ENCODE measurements around the gene UGT1A5. TPM values are rescaled to one million over a fixed set of nuclear protein-coding genes. Genes with fewer than 3 reads are reported as not detected.

The UGT1A5 gene
- total RNA-seq, 2 experiments from 2014 or later, result not detected

DNA sequence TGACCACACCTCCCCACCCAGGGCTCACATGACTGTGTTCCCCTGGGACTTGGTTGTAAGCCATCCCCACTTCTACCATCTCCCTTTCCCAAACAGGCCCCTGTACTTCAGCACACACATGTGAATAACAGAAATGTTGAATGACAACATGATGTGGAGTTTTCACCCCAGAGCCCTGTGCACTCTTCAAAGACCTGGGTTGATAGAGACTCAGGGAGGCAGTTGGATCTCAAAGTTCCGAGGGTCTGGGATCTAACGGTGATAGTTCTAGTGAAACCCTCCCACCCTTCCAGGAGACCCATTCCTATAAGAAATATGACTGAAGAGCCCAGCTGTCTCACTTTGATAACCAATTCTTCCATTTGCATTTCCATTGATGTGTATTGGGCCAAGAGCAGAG lies 65.3 kb downstream of the UGT1A5 start, which contains the start of gene MROH2A:
MROH2A (plus strand) TSS at position 301 of the 400 bp plus-strand sequence. CDS start 1,029 bp downstream, outside the sequence.
- POLR2A ChIA-PET, result no interaction called here
- Mint-ChIP-seq H3K27me3 (peaks cover 16% of the 10 kb centered on the region), H3K27ac (no peak within 1 kb of the TSS), H3K9me3 (peaks cover 4% of the 10 kb centered on the region), H3K4me3 (no peak within 1 kb of the TSS), H3K4me1 (ENCODE audit: low read depth) (no peaks in the 10 kb centered on the region), H3K36me3 (ENCODE audit: low read depth) (no peaks in the 10 kb centered on the region)
- CTCF ChIA-PET, result no interaction called here
- intact Hi-C loops (cut with micrococcal nuclease), result no loop called here
- ATAC-seq (no peak), DNase-seq (no peak)
- TF ChIP-seq, protein P1, sequence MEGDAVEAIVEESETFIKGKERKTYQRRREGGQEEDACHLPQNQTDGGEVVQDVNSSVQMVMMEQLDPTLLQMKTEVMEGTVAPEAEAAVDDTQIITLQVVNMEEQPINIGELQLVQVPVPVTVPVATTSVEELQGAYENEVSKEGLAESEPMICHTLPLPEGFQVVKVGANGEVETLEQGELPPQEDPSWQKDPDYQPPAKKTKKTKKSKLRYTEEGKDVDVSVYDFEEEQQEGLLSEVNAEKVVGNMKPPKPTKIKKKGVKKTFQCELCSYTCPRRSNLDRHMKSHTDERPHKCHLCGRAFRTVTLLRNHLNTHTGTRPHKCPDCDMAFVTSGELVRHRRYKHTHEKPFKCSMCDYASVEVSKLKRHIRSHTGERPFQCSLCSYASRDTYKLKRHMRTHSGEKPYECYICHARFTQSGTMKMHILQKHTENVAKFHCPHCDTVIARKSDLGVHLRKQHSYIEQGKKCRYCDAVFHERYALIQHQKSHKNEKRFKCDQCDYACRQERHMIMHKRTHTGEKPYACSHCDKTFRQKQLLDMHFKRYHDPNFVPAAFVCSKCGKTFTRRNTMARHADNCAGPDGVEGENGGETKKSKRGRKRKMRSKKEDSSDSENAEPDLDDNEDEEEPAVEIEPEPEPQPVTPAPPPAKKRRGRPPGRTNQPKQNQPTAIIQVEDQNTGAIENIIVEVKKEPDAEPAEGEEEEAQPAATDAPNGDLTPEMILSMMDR (IDR thresholded peaks at IDR 0.05), result no peak

DNA sequence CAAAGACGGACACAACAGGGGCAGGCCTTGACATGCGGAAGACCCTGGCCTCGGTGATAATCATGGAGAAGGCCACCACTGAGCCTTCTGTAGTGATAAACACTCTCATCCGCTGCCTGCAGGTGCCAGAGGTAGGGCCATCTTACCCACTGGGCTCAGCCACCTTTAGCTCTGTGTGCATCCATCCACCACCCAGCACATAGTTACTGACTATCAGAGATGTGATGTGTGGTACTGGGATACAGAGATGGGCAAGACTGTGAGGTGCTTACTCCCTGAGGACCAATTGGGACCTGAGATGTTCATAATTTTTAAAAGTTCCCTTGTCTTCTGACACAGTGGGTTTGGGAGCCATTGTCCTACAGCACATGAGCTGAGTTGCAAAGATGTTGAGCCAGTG lies 67.0 kb downstream of the UGT1A5 start:
- ChIA-PET POLR2A (no interaction called here), CTCF (no interaction called here)
- no peak for ATAC-seq
- H3K27ac Mint-ChIP-seq, result no peak overlapping the region
- no peak for DNase-seq
- H3K4me1 Mint-ChIP-seq (ENCODE audit: low read depth), result no peaks in the 10 kb centered on the region
- peaks cover 4% of the 10 kb centered on the region for H3K9me3 Mint-ChIP-seq
- peaks cover 17% of the 10 kb centered on the region for H3K27me3 Mint-ChIP-seq
- H3K36me3 Mint-ChIP-seq (ENCODE audit: low read depth), result no peaks in the 10 kb centered on the region
- H3K4me3 Mint-ChIP-seq, result no peak overlapping the region
- intact Hi-C loops (cut with micrococcal nuclease), result no loop called here
- TF ChIP-seq, protein P1 (IDR thresholded peaks at IDR 0.05), result no peak

DNA sequence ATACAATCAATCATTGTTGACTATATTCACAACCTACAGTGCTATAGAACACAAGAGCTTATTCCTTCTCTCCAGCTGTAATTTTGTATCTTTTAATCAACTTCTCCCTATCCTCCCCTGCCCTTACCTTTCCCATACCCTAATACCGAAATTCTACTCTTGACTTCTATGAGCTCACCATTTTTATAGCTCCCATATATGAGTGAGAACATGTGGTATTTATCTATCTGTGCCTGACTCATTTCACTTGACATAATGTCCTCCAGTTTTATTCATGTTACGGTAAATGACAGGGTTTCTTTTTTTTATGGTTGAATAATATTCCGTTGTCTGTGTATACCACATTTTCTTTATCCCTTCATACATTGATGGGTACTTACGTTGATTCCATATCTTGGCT lies 68.1 kb downstream of the UGT1A5 start:
- CTCF ChIA-PET, result no interaction called here
- TF ChIP-seq, protein P1 (IDR thresholded peaks at IDR 0.05), result no peak
- ATAC-seq, result no peak
- Mint-ChIP-seq H3K4me3 (no peak overlapping the region), H3K9me3 (peaks cover 4% of the 10 kb centered on the region), H3K36me3 (ENCODE audit: low read depth) (peaks cover 3% of the 10 kb centered on the region), H3K4me1 (ENCODE audit: low read depth) (no peaks in the 10 kb centered on the region), H3K27ac (no peak overlapping the region), H3K27me3 (peaks cover 17% of the 10 kb centered on the region)
- POLR2A ChIA-PET, result no interaction called here
- DNase-seq, result no peak
- intact Hi-C loops (cut with micrococcal nuclease), result no loop called here

DNA sequence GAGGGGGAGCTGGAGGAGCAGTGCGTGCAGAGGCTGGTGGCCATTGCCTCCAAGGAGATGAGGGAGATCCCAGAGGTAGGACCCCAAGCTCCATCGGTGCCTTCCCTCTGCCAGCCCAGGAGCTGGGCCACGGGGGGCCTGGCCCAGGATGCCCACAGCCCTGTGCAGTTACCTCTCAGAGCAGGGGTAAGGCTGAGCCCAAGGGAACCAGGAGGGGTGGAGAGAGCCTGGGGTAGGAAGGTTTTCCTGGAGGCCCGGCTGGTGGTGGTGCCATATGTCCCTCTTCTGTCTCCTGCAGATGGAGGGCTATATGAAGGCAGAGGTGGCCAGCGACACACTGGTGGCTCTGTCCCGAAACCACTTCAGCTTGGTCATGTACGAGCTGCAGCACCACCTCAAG lies 76.8 kb downstream of the UGT1A5 start:
- POLR2A ChIA-PET, result no interaction called here
- DNase-seq (no peak), ATAC-seq (no peak)
- no peak overlapping the region for H3K4me3 Mint-ChIP-seq
- TF ChIP-seq, protein P1 (IDR thresholded peaks at IDR 0.05), result no peak
- no peaks in the 10 kb centered on the region for H3K4me1 Mint-ChIP-seq (ENCODE audit: low read depth)
- peaks cover 3% of the 10 kb centered on the region for H3K9me3 Mint-ChIP-seq
- peaks cover 4% of the 10 kb centered on the region for H3K27me3 Mint-ChIP-seq
- intact Hi-C loops (cut with micrococcal nuclease), result no loop called here
- CTCF ChIA-PET, result no interaction called here
- peaks cover 3% of the 10 kb centered on the region for H3K36me3 Mint-ChIP-seq (ENCODE audit: low read depth)
- H3K27ac Mint-ChIP-seq, result no peak overlapping the region

DNA sequence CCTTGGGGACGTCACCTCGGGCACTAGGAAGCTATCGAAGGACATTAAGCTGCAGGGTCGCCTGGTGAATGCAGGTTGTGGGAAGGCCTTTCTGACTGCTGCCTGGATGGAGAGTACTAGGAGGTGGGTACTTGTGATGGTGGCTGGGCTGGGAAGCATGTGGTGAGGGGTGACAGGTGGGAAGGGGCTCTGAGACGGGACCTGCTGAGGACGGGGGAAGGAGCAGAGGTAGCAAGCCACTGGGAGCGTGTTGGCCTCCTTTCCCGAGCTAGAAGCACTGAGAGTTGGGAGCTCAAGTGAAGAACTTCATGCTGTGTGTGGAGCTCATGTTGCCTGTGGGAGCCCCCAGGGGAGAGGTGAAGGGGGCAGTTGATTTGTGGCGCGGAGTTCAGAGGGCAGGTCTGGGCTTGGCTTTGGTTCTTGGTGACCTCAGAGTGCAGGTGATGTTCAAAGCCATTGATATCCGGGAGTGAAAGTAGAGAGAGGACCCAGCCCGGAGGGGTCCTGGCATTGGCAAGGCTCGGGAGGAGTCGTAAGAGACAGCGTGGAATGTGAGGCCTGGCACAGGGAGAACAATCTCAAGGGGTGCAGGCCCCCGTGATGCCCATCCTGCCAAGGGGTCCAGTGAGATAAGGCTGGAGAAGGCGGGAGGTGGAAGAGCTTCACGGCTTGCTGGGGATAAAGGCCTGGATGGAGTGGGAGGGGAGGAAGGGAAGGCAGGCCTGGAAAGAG lies 78.6 kb downstream of the UGT1A5 start:
- CTCF ChIA-PET, result no interaction called here
- no peak overlapping the region for H3K27ac Mint-ChIP-seq
- H3K9me3 Mint-ChIP-seq, result peaks cover 2% of the 10 kb centered on the region

More for the DNA sequence above, 78.6 kb downstream of the UGT1A5 start:
- intact Hi-C loops (cut with micrococcal nuclease), result no loop called here
- no peaks in the 10 kb centered on the region for H3K4me1 Mint-ChIP-seq (ENCODE audit: low read depth)
- no peak for ATAC-seq
- no peak overlapping the region for H3K4me3 Mint-ChIP-seq
- H3K27me3 Mint-ChIP-seq, result no peaks in the 10 kb centered on the region
- TF ChIP-seq, protein P1 (IDR thresholded peaks at IDR 0.05), result no peak
- no peaks in the 10 kb centered on the region for H3K36me3 Mint-ChIP-seq (ENCODE audit: low read depth)
- DNase-seq, result no peak
- POLR2A ChIA-PET, result no interaction called here

All from activated CD8-positive, alpha-beta T cell treated with anti-CD3 and anti-CD28 coated beads for 36 hours (primary cell).